Calu3 (cell line): ENCODE results near the gene SFPQ. TPM values are rescaled to one million over a fixed set of nuclear protein-coding genes. Genes with fewer than 3 reads are reported as not detected.

Experiments
- BruUV-seq: library from RNA; stranded (reverse); fragments of 400-500 nt; replicated peaks from 2 replicates; lab custom pipeline; 2021; lab: Mats Ljungman, UMichigan
- CTCF ChIA-PET: fragments of 300-600 bp; sonication (Branson Sonifier 250); formaldehyde crosslinking; loops from one replicate; lab custom pipeline; 2022; ENCODE audit warnings: antibody characterized with exemption; lab: Charles Lee
- DNase-seq: peaks from one replicate; pipeline ENCODE4 v3.0.0; 2022
- H3K27ac Mint-ChIP-seq: one replicate; pipeline ENCODE4 v1.8.0; 2022; ENCODE audit warnings: mixed read lengths; ENCODE audit not compliant: unreplicated experiment
- H3K27me3 Mint-ChIP-seq: one replicate; pipeline ENCODE4 v1.8.0; 2022; ENCODE audit warnings: mixed read lengths; ENCODE audit not compliant: unreplicated experiment
- H3K36me3 Mint-ChIP-seq: one replicate; pipeline ENCODE4 v1.8.0; 2022; ENCODE audit warnings: mild to moderate bottlenecking, moderate library complexity, mixed read lengths; ENCODE audit not compliant: insufficient read depth, unreplicated experiment
- H3K4me1 Mint-ChIP-seq: one replicate; pipeline ENCODE4 v1.8.0; 2022; ENCODE audit warnings: mild to moderate bottlenecking, low read depth, mixed read lengths; ENCODE audit not compliant: unreplicated experiment
- H3K4me3 Mint-ChIP-seq: one replicate; pipeline ENCODE4 v1.8.0; 2022; ENCODE audit warnings: mild to moderate bottlenecking, low read depth, moderate library complexity, mixed read lengths; ENCODE audit not compliant: unreplicated experiment
- H3K9me3 Mint-ChIP-seq: one replicate; pipeline ENCODE4 v1.8.0; 2022; ENCODE audit warnings: low read depth, mixed read lengths; ENCODE audit not compliant: unreplicated experiment
- CTCF ChIP-seq: fragments of 200-600 bp; IDR thresholded peaks from one replicate; pipeline ENCODE4 v1.8.0; 2022; ENCODE audit warnings: antibody characterized with exemption; ENCODE audit not compliant: unreplicated experiment
- intact Hi-C: fragments of 100-400 bp; cut with micrococcal nuclease; formaldehyde crosslinking; loops from one replicate; pipeline ENCODE4 v1.10.0; 2022; ENCODE audit not compliant: unreplicated experiment
- total RNA-seq: library from RNA; stranded (reverse); gene quantifications from 2 replicates; pipeline ENCODE4 v1.2.3, GENCODE V29; 2022

Gene SFPQ
- total RNA-seq, 1 experiment from 2014 or later, result 369 TPM

DNA sequence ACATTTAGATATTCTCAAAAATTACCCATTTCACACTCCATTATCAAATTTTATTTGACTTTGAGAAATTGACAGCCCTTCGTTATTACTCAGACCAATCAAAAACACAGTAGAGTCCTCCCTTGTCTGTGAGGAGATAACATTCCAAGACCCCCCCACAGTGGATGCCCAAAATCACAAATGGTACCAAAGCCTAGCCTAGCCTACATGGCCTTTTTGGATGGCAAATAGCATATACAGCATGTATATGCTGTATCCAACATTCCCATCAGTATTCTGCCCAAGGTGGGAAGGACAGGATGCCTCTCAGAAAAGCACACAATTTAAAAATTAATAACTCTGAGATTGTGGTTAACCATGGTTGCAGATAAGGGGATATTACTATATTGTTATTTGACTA, 17.3 kb downstream of the SFPQ start:
- no peaks in the 10 kb centered on the region for H3K27me3 Mint-ChIP-seq
- H3K4me1 Mint-ChIP-seq, result peaks cover 12% of the 10 kb centered on the region
- no peaks in the 10 kb centered on the region for H3K9me3 Mint-ChIP-seq
- H3K36me3 Mint-ChIP-seq, result peaks cover 81% of the 10 kb centered on the region
- CTCF ChIA-PET, result no interaction called here
- no peak for TF ChIP-seq CTCF
- intact Hi-C loops, result no loop called here
- H3K27ac Mint-ChIP-seq, result no peak overlapping the region
- no TSS peak for BruUV-seq
- H3K4me3 Mint-ChIP-seq, result no peak overlapping the region
- no peak for DNase-seq

- CTCF ChIA-PET, result no interaction called here
- BruUV-seq, result no TSS peak
- Mint-ChIP-seq H3K27me3 (no peaks in the 10 kb centered on the region), H3K4me3 (no peak overlapping the region), H3K36me3 (peaks cover 77% of the 10 kb centered on the region), H3K27ac (no peak overlapping the region), H3K9me3 (no peaks in the 10 kb centered on the region), H3K4me1 (peaks cover 7% of the 10 kb centered on the region)
- intact Hi-C loops, result no loop called here
- no peak for TF ChIP-seq CTCF
- DNase-seq, result no peak
Measured at GRCh38 chr1:35175098-35175576, 17.8 kb downstream of the SFPQ start.

DNA sequence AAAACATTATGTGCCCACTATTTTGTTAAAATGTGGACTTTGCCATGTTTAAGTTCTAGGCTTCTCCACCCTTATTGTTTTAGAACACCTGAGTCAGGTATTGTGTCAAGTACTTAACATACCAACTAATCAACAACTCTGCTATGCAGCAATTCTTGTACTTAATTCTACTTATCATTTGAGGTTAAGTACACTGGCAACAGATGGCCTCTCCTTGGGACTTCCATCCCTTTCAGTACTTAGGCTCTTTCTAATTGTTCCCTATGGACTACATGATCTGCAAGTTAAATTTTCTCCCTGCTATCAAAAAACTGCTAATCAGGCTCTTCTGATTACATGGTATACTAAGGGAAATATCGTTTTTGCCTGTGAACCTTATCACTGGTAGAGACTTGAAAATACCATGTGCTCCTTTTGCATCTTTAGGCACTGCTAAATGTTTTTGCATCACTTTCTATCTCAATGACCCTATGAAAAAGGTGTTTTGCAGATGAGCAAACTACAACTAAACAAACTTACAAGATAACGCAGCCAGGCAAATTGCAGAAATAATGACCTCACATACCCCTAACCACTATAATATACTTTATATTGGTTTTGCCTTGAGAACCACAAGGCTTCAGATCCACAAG, 18.9 kb downstream of the SFPQ start:
- peaks cover 66% of the 10 kb centered on the region for H3K36me3 Mint-ChIP-seq
- DNase-seq, result no peak
- no peaks in the 10 kb centered on the region for H3K4me1 Mint-ChIP-seq
- peak overlapping the region; percentile 27 for H3K27ac Mint-ChIP-seq
- H3K4me3 Mint-ChIP-seq, result no peak overlapping the region
- intact Hi-C loops, result no loop called here
- no peak for TF ChIP-seq CTCF
- BruUV-seq, result no TSS peak
- no peaks in the 10 kb centered on the region for H3K27me3 Mint-ChIP-seq
- CTCF ChIA-PET, result no interaction called here
- no peaks in the 10 kb centered on the region for H3K9me3 Mint-ChIP-seq

- Mint-ChIP-seq H3K36me3 (peaks cover 60% of the 10 kb centered on the region), H3K27me3 (no peaks in the 10 kb centered on the region)
- BruUV-seq, result TSS peak; percentile 14
Measured at GRCh38 chr1:35173491-35173890, 19.5 kb downstream of the SFPQ start.

More at GRCh38 chr1:35173491-35173890, 19.5 kb downstream of the SFPQ start:
- H3K4me3 Mint-ChIP-seq, result no peak overlapping the region
- H3K27ac Mint-ChIP-seq, result peak overlapping the region; percentile 27
- no peaks in the 10 kb centered on the region for H3K9me3 Mint-ChIP-seq
- no peak for TF ChIP-seq CTCF
- DNase-seq, result no peak
- intact Hi-C loops, result no loop called here
- CTCF ChIA-PET, result no interaction called here
- H3K4me1 Mint-ChIP-seq, result no peaks in the 10 kb centered on the region
